ENCODE measurements around the gene CYS1.
A peak's percentile ranks its signal among the peaks of the same experiment; 100 is the strongest.
"Not testable (repeated sequence)": the region's sequence is repeated elsewhere in the genome, so short reads cannot be mapped to it uniquely, and the experiment has no call there.

The CYS1 gene, protein sequence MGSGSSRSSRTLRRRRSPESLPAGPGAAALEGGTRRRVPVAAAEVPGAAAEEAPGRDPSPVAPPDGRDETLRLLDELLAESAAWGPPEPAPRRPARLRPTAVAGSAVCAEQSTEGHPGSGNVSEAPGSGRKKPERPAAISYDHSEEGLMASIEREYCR
- total RNA-seq, result 0 reads per million in 2 experiments

DNA sequence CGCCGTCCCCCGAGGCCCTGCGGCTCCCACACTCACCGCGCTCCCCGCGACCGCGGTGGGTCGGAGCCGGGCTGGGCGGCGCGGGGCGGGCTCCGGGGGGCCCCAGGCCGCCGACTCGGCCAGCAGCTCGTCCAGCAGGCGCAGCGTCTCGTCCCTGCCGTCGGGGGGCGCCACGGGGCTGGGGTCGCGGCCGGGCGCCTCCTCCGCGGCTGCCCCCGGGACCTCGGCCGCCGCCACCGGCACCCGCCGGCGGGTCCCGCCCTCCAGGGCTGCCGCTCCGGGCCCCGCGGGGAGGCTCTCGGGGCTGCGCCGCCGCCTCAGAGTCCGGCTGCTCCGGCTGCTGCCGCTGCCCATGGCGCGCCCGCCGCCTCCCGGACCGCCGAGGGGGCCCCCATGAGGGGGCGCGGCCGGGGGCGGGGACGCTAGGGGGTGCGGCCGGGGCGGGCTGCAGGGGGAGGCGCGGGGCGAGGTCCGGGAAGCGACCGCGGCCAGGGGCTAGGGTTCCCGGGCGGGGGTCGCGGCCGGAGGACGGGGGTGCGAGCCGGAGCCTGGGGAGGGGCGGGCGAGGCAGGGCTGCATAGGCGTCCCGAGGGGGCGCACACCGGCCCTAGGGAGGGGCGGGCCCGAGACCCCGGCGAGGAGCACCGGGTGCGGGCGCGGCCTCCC, at the start of gene CYS1:
CYS1 (minus strand) TSS at position 542 of the 666 bp plus-strand sequence; CDS start at position 354, 188 bp downstream.
- DNase-seq (ENCODE audit: low read depth), result no peak

DNA sequence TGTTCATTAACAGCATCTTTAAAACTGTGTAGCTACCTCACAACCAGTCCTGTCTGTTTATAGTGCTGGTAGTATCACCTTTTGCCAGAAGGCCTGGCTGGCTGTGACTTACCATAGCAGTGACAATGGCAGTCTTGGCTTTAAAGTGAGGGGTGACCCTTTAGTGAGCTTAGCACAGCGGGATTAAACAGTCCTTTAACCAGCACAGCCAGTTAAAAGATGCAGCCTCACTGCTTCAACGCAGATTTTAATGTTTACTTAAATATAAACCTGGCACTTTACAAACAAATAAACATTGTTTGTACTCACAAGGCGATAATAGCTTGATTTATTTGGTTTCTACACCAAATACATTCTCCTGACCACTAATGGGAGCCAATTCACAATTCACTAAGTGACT, 49.3 kb upstream of the CYS1 start:
- DNase-seq (ENCODE audit: low read depth), result no peak

GRCh38 chr2:10128420-10128819, 48.2 kb upstream of the CYS1 start:
- no peak for DNase-seq (ENCODE audit: low read depth)

- no peak for DNase-seq (ENCODE audit: low read depth)
Observed at GRCh38 chr2:10126632-10127026, 46.4 kb upstream of the CYS1 start.

DNA sequence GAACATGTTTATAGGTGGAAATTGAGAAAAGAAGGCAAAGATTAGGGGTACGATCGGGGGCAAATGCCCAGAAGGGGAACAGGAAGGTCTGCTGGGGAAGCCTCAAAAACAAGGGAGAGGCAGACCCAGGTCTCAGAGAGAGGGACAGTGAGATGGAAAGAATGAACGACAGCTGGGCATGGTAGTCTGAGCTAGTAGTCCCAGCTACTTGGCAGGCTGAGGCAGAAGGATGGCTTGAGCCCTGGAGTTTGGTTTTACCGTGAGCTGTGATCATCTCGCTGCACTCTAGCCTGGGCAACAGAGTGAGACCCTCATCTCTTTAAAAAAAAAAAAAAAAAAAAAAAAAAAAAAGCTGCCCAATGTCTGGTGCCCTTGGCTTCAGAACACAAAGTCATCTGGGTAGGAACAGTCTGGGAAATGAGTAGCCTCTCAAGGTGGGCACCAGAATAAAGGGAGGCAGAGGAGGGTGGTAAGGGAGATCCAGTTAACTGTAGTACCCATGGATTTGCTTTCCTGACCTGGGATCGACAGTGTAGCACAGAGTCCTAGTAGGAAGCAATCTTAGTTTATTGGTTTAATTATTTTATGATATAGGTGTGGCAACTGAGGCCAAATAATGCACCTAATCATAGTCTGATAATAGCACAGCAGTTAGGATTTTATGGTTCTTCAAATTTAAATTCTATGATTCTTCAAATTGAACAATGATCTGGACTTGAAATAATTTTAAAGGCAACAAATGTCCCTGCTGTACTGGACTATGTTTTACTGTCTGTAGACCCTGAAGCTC, 45.8 kb upstream of the CYS1 start:
- DNase-seq (ENCODE audit: low read depth), result no peak

- DNase-seq (ENCODE audit: low read depth), result peak; percentile 24
Observed at GRCh38 chr2:10124538-10125045, 44.4 kb upstream of the CYS1 start.

DNA sequence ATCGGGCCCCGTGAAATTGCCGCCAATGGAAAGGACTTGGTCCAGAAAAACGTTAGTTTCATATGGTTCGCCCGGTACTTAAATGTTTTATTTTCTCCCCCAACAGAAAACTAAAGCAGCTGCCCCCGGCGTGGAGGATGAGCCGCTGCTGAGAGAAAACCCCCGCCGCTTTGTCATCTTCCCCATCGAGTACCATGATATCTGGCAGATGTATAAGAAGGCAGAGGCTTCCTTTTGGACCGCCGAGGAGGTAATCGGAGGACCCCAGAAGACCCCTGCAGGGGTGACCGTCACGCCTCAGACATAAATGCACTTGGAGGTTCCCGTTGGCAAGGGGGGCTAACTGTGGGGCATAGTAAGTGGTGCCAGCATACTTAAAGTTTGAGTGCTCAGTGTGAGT, 43.1 kb upstream of the CYS1 start:
- no peak for DNase-seq (ENCODE audit: low read depth)

DNA sequence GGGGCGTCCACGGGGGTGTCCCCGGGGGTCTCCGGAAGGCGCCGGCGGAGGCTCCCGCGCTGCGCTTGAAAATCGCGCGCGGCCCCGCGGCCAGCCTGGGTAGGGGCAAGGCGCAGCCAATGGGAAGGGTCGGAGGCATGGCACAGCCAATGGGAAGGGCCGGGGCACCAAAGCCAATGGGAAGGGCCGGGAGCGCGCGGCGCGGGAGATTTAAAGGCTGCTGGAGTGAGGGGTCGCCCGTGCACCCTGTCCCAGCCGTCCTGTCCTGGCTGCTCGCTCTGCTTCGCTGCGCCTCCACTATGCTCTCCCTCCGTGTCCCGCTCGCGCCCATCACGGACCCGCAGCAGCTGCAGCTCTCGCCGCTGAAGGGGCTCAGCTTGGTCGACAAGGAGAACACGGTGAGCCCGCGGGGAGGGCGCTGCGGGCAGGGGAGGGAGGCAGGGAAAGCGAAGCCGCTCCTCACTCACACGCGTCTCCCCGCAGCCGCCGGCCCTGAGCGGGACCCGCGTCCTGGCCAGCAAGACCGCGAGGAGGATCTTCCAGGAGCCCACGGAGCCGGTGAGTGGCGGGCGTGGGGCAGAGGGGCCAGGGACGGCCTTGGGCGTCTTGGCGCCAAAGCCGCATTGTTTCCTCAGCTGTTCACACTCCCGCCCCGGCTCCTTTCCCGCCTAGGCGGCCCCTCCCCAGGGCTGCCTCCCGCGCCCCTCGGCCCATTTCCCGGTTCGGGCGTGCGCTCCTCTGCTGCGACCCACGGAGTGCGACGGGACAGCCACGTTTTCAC, 42.5 kb upstream of the CYS1 start, which contains the start of gene RRM2:
RRM2 (plus strand) TSS at position 240 of the 781 bp plus-strand sequence; CDS start at position 300, 60 bp downstream.
- peak; percentile 79 for DNase-seq (ENCODE audit: low read depth)

GRCh38 chr2:10120877-10121574, 40.8 kb upstream of the CYS1 start:
- DNase-seq (ENCODE audit: low read depth), result no peak

DNA sequence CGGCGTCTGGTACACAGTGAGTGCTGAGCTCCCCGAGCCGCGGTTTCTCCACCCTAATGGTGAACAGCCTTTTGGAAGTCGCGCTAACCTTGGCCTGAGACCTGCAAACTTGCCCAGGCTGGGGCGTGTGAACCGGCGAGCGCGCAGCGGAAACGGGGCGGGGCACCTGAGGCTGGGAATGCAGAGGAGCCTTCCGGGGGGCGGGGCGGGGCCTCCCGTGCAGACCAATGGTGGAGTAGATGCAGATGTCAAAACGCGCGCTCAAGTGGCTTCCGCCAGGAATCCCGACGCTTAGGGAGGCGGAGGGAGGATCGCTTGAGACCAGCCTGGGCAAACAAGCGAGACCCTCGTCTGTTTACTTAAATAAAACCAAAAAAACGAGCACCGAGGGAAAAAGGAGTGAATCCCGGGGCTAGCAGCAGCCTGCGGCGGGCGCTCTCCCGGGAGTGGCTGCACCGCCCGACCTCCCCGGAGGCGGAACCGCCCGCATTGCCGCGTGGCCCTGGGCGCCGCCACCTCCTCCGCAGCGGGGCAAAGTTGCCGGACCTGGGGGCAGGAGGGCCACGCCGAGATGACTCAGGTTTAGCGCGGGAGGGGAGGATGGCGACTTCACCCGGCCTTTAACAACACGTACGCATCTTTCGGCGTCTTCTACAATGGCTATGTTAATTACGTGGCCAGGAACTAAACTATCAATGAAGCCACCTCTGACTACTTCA, 40.1 kb upstream of the CYS1 start:
- peak; percentile 85 for DNase-seq (ENCODE audit: low read depth)

- DNase-seq (ENCODE audit: low read depth), result no peak
Observed at GRCh38 chr2:10119601-10120157, 39.5 kb upstream of the CYS1 start.

DNA sequence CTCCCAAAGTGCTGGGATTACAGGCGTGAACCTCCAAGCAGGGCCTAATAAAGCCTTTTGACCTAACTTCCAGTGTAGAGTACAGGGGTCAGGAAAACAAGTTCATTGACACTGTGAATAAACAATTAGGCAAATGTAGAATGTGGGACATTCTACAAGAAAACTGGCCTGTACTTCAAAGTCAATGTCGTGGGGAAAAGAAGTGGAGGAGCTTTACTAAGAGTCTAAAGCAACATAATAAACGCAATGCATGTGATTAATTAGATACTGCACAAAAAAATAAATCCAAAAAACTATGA, 38.8 kb upstream of the CYS1 start:
- DNase-seq (ENCODE audit: low read depth), result no peak

GRCh38 chr2:10109311-10109710, 29.1 kb upstream of the CYS1 start:
- DNase-seq (ENCODE audit: low read depth), result no peak

DNA sequence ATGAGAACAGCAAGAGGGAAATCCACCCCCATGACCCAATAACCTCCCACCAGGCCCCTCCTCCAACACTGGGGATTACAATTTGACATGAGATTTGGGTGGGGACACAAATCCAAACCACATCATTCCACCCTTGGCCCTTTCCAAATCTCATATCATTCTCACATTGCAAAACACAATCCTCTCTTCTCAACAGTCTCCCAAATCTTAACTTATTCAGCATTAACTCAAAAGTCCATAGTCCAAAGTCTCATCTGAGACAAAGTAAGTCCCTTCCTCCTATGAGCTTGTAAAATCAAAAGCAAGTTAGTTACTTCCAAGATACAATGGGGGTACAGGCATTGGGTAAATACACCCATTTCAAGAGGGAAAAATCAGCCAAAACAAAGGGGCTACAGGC, 24.7 kb upstream of the CYS1 start:
- DNase-seq (ENCODE audit: low read depth), result not testable (repeated sequence)

DNA sequence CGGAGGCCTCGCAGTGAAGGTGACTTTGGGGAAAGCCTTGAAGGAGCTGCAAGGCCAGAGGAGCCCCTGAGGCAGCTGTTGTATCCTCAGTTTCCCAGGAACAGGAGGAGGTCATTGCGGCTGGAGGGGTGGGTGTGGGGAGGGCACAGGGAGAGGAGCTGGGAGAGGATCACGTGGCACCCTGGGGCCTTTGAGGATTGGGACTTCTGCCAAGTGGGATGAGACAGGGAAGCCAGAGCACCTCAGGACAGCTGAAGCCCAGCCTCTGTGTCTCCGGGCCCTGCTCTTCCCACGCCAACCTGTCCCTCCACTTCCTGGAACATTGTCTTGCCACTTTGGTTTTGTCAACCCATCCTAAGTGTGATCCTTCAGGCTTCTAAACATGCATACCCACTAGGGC, 23.0 kb upstream of the CYS1 start:
- no peak for DNase-seq (ENCODE audit: low read depth)

DNA sequence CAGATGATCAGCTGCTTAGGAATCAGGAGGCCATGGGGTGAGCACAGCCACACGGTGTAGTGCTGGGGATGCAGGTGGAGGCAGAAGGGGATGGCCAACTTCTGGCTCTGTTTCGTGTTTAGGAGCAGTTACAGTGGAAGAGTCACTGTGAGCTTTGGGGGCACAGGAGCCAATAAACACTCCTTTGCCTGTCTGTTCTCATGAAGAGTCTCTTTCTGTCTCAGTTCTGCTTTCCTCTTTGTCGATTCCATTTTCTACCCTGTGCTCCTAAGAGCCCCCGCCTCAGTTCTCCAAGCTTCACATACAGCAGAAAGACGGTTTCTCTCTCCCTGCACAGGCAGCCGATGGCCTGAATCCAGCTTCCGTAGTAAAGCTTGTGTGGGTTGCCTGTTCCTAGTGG, 21.3 kb upstream of the CYS1 start:
- no peak for DNase-seq (ENCODE audit: low read depth)

DNA sequence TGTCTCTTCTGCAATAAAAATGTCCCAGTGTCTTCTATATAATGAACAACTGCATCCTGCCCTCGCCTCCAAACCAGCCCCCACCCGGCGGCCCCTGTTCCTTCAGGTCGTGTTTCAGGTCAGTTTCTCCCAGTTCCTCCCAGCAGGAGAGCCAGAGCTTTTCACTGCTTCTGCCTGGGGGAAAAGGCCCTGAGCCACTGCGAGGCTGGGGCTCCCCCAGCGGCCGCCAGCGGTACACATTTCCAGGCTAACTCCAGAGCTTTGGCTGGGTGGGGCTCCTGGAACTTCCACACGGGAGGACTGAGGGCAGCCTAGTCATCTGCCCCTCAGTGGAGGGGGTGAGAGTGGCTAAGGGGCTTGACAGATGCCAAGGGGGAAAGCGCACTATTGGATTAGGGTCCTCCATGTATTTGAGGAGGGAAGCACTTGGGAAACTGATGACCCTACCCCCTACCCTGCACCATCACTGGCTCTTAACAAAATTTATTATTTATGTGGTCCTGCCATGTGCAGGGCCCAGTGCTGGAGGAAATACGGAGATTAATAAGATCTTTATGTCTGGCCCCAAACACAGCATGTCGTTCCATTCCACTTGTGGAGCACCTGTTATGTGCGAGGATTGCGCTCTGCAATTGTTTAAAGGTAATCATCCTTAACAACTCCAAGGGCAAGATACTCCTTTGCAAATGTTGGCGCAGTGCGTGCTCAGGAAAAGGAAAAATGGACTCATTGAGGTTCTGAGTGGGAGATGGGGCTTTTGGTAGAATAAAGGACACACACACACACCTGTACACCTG, 17.3 kb upstream of the CYS1 start:
- no peak for DNase-seq (ENCODE audit: low read depth)

- no peak for DNase-seq (ENCODE audit: low read depth)
Observed at GRCh38 chr2:10096641-10097040, 16.4 kb upstream of the CYS1 start.

- no peak for DNase-seq (ENCODE audit: low read depth)
Observed at GRCh38 chr2:10095175-10095574, 15.0 kb upstream of the CYS1 start.
